ENCODE data around the gene CXCR5.

Gene CXCR5

DNA sequence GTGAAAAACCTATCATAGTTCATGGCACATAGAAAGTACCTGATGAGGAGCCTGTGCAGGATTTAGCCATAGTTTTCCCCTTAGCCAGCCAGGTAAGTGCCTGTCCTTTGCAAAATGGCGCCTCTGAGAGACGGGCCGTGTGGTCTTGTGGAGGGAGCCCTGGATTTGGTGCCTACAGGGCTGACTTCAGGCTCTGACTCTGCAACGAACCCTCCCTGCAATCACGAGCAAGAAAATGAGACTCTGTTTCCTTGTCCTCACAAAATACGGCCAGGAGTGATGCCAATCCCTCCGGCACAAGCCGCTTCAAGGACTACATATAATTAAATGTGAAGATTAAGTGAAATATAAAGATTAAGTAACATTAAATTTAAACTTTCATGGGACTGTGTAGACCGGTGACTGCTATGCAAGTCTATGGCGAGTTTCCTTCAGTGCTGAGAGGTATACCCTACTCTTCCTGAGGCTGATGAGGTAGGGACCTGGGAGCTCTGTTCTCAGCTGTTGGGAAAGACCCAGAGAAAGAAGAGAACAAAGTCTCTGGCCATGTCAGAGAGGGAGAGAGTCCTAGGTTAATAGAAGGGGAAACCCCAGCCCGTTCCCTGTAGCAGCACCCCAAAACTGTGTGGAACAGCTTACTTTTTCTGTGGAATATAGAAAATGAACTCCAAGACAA lies 6.1 kb upstream of the CXCR5 start:
- no peak for DNase-seq

DNA sequence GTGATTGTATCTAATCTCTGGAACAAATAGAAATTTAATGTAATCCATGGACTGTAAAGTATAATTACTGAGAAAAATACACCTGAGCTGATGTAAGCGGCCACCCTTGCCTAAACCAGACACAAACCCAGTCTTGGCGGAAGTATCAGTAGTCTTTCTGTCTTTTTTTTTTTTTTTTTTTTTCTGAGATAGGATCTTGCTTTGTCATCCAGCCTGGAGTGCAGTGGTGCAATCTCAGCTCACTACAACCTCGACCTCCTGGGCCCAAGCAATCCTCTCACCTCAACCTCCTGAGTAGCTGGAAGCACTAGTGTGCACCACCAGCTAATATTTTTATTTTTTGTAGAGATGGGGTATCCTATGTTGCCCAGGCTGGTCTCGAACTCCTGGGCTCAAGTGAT lies 5.5 kb upstream of the CXCR5 start:
- no peak for DNase-seq

DNA sequence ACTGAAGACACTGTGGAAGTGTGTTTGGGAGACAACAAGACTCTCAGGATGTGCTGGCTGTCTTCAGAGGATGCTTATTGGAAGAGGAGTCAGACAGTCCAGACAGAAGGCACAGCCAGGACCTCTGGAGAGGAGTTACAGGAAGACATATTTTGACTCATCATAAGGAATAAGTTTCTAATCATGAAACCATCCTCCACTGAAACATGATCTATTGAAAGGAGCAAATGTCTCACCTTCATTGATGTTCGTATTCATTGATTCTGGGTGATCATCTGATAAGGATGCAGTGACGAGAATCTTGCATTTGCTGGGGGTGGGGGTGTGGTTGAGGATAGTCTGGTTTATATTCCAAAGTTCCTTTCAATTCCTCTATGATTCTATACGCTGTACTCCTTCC lies 2.5 kb upstream of the CXCR5 start:
- no peak for DNase-seq

DNA sequence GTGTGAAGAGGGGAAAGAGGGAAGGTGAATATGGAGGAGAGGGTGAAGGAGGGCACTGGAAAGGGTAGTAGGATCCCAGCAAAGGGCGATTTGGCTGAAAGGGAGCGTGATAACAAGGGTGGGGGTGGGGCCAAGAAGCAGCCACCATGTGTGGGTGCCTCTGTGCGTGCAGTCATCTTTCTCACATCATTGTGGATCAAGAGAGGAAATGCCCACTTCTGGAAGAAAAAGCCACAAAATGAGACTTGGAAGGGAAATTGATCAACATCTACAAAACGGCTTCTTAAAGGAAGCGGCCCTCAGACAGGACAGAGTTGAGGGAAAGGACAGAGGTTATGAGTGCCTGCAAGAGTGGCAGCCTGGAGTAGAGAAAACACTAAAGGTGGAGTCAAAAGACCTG lies 1.2 kb upstream of the CXCR5 start:
- DNase-seq: no peak

DNA sequence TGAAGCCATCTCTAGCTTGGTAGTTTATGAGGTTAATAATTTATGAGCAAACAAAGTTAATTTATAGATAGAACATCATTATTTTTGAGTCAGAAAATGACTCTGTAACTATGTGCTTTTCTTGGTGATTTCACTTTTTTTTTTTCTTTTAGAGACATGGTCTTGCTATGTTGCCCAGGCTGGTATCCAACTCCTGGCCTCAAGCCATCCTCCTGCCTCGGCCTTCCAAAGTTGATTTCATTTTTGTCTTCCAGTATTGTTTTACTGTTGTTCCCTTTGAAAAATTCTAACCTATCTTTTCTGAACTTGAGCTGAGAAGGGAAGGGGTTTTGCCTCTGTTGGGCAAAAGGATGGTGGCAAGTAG lies 706 bp upstream of the CXCR5 start:
- DNase-seq: no peak

DNA sequence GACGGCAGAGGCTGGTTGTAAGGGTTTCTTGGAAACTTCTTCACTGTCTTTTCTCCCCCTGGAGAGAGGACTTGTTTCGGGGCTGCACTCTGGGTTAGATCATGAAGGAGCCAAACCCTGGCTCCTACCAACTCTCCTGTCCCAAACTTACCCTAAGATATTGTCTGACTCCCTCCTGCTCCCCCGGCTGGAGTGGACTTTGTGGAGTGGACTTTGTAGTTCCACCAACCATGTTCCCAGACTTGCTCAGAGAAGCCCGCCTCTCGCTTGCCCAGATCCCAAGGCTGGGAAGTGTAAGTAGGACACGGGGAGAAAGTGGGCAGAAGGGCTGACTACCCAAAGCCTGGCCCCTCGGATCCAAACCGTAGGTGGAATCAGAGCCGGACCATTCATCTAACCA lies 1.2 kb downstream of the CXCR5 start:
- DNase-seq: no peak

DNA sequence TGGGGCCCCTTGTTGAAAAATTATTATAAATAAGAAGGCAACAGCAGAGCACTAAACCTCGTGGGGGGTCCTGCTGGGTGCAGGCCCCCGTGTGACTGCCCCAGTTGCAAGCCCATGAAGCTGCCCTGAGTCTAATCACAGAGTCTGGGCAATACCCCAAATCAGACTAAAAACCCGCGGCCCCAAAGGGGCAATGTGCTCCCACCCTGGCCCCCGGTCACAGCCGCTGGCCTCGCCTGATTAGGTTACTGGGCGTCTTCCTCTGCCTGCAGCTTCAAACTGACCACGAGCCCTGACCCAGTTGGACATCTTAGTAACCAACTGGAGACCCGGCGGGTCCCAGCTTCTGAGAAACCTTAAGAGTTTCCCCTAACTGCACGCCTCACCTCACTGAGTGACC lies 1.6 kb downstream of the CXCR5 start:
- no peak for DNase-seq

DNA sequence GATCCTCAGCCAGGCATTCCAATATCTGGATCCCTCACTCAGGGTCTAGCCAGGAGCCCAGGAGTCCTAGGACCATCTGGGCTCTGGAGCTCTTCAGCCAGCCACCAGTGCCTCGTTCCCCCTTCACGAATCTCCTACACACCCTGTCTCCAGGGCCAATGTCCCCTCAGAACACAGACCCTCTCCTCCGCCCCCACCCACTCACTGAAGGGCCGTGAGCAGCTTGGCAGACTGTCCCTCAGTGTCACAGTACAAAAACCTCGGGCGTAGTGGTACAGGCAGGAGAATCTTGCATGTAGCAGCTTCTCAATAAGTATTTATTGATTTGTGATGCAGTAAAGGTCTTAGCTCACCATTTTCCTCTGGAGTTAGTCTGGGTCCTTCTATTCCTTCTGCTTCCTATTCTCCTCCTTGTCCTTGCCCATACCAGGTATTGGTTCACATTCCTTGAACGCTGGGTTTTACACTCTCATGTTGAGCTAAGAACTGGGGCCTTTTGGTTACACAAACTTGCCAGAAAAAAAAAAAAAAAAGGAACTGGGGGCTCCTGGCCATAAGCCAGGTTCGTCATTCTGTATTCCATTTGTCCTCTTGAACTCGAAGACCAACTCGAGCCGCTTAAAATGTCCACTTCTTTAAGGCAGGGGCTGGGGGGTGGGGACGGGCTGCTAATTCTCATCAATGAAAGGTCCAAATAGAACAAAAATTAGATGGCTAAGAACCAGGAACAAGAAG lies 2.3 kb downstream of the CXCR5 start:
- no peak for DNase-seq

DNA sequence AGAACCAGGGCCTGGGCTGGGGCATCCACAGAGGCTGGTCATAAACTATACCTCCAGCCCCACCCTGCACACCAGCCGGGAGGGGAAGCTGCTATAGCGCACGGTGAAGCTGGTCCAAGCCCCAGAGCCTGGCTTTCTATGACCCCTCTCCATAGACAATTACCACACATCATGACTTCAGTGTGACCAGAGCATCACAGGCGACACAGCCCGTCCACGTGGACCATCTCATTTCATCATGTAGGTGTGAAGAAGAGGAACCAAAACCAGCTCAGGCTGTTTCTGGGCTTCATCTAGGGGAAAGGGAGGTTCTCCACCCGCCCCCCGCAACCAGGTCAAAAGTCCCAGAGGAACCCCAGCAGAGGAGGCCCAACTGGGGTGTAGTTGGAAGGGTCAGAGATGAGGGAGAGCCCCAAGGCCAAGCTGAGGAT lies 3.0 kb downstream of the CXCR5 start:
- no peak for DNase-seq

DNA sequence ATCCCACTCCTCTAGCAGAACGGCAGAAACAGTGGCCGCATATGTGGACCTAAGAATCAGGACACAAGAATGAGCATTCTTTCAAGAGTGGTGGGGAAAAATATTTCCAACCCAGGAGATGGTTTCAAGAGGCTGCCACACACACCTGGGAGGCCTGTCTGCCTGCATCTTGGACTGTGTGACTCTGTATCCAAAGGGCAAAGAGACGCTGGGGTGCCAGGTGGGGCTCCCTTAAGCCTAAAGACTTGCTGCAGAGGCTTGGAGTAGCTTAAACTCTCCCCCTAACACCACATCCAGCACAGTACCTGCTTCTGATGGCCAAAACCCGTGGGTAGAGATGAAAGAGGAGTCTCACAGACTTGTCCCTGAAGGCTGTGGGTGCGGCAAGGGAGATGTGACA lies 3.5 kb downstream of the CXCR5 start:
- DNase-seq: no peak

DNA sequence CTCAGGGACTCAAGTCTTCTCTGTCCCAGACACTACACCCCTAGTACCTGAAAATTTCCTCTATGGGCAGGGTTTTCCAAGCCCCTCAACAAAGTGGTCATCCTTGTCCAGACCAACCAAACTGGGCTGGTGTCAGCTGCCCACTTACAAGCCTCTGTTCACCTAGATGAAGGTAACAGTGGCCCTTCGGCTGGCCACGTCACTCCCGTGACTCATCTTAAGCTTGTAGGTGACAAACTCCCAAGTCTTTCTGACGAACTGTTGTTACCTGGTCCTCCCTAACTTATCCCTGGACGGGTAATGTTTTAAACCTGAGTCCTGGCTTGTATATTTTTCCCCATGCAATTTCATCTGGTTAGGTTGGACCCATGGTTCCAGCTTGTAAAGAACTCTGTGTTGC lies 4.7 kb downstream of the CXCR5 start:
- DNase-seq: no peak

DNA sequence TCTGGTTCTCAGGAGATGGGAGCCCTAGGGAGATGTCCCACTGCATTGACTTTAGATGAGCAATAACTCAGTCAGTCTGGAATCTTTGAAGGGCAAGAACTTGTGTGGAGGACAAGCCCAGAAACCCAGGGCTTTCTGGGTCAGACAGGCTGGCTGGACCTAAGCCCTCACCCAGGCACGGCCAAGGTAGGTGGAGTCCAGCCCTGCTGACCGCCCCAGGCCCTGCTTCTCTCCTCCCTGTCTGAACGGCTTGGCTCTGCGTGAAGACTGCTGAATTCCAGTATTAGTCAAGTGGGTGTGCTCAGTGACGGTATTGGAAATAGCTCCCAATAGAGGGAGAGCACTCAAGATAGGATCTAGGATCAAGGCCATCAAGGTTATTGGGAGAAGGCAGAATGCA lies 6.1 kb downstream of the CXCR5 start:
- no peak for DNase-seq

DNA sequence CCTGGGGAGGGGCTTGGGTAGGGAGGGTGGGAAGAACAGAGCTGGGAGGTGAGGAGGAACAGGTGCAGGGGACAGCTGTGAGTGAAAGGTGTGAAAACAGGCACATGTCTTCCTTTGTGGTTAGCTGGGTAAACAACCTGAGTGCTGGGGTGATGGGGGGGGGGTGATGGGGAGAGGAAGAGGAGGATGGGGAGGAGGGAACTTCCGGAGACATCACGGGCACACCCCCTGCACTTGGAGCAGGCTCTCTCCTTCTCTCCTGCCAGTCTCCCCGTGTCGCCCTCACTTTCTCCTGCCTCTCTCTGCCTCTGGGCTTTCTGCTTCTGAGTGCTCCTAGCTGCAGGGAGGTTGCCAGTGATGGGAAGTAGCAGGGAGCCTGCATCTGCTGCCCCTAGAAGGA lies 8.8 kb downstream of the CXCR5 start:
- DNase-seq: peak; percentile 24 to 36

DNA sequence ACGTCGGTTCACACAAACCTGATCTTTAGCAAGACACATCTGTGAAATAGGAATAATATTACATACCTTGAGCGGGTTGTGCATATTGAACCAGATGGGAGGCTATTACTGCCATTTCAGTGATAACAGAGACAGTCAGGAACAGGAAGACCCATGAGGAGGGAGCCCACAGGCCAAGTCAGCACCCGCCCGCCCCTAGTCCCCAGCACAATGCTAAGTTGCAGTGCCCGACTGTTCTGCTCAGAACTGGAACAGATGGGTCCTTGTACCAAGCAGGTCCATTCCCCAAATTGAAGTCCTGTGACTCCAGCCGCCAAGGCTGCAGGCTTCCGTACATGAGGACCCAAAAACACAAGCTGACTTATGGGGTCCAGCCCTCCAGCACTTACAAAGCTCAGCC lies 9.3 kb downstream of the CXCR5 start:
- no peak for DNase-seq

DNA sequence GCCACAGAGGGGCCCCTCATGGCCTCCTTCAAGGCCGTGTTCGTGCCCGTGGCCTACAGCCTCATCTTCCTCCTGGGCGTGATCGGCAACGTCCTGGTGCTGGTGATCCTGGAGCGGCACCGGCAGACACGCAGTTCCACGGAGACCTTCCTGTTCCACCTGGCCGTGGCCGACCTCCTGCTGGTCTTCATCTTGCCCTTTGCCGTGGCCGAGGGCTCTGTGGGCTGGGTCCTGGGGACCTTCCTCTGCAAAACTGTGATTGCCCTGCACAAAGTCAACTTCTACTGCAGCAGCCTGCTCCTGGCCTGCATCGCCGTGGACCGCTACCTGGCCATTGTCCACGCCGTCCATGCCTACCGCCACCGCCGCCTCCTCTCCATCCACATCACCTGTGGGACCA lies 10.0 kb downstream of the CXCR5 start:
- no peak for DNase-seq

DNA sequence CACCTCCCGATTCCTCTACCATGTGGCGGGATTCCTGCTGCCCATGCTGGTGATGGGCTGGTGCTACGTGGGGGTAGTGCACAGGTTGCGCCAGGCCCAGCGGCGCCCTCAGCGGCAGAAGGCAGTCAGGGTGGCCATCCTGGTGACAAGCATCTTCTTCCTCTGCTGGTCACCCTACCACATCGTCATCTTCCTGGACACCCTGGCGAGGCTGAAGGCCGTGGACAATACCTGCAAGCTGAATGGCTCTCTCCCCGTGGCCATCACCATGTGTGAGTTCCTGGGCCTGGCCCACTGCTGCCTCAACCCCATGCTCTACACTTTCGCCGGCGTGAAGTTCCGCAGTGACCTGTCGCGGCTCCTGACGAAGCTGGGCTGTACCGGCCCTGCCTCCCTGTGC lies 10.5 kb downstream of the CXCR5 start:
- no peak for DNase-seq

DNA sequence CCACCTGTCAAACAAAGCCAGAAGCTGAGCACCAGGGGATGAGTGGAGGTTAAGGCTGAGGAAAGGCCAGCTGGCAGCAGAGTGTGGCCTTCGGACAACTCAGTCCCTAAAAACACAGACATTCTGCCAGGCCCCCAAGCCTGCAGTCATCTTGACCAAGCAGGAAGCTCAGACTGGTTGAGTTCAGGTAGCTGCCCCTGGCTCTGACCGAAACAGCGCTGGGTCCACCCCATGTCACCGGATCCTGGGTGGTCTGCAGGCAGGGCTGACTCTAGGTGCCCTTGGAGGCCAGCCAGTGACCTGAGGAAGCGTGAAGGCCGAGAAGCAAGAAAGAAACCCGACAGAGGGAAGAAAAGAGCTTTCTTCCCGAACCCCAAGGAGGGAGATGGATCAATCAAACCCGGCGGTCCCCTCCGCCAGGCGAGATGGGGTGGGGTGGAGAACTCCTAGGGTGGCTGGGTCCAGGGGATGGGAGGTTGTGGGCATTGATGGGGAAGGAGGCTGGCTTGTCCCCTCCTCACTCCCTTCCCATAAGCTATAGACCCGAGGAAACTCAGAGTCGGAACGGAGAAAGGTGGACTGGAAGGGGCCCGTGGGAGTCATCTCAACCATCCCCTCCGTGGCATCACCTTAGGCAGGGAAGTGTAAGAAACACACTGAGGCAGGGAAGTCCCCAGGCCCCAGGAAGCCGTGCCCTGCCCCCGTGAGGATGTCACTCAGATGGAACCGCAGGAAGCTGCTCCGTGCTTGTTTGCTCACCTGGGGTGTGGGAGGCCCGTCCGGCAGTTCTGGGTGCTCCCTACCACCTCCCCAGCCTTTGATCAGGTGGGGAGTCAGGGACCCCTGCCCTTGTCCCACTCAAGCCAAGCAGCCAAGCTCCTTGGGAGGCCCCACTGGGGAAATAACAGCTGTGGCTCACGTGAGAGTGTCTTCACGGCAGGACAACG lies 11.7 kb downstream of the CXCR5 start:
- DNase-seq: peak in 1 of 2 experiments; percentile 19

DNA sequence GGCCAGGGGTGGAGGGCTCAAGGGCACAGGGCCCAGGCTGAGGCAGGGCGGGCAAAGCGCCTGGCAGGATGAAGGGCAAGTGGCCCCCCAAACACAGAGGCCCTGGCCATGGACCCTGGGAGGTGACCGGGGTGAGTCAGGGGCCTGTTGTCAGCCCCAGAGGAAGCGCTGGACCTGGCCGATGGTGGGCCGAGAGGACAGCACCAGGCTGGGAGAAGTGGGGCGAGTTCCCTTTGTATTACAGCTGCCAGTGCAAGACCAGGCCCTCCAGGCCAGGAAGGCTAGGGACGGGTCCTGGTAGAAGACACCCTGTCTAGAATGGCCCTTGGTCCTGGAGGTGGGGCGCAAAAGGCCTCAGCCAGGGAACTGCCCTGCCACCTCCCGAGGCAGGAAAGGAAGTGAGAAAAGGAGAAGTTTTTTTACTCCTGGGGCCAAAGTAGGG lies 12.8 kb downstream of the CXCR5 start:
- no peak for DNase-seq

DNA sequence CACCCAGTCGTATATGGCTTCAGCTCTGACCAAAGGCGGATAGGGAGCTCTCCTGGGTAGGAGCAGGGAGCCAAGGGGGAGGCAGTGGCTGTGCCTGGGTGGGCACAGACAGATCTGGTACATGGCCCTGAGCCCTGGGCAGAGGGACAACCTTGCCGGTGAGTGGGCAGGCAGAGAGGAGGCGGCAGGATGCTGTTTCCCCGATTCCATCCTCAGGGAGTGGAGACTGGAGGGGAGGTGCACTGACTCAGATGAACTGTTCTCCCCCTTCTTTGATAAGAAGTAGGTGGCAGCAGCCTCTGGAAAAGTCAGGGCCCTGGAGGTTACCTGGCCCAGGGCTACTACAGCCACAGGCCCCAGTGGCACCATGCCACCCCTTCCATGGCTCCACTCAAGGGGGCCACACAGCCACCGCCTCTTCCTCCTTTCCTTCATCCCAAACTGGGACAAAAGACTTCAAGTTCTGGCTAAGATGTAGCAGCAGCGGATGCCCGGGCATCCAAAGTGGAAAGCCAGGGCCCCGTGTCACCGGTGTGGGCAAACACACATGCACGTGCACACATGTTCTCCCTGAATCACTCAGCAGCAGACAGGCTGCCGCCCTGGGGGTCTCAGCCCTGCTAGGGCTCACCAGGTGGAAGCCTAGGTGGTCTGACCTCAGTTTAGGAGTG lies 13.4 kb downstream of the CXCR5 start:
- DNase-seq: no peak

DNA sequence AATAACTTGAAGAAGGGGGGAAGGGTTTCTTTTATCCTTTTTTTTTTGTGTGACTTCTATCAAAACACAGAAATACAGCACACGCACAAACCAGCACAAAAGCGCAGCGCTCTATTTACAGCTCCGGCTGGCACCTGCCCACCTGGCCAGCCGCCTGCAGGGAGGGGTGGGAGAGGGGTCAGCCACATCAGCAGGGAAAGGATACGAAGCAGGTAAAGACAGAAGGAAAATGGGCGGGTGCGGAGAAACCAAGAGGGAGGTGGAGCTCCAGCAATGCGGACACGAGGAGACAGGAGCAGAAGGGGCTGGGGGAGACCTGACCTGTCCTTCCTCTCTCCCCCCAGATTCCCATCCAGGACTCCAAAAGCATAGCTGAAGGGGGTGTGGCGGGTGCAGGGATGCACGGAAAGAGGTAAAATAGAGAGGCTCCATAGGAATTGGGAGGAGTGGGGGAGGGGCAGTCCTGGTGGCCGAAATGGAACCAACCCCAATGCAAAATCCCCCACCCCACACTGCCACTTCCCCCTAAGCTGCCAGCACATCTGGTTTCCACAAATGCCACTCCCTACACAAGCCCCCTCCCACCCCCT lies 14.1 kb downstream of the CXCR5 start:
- DNase-seq: no peak

DNA sequence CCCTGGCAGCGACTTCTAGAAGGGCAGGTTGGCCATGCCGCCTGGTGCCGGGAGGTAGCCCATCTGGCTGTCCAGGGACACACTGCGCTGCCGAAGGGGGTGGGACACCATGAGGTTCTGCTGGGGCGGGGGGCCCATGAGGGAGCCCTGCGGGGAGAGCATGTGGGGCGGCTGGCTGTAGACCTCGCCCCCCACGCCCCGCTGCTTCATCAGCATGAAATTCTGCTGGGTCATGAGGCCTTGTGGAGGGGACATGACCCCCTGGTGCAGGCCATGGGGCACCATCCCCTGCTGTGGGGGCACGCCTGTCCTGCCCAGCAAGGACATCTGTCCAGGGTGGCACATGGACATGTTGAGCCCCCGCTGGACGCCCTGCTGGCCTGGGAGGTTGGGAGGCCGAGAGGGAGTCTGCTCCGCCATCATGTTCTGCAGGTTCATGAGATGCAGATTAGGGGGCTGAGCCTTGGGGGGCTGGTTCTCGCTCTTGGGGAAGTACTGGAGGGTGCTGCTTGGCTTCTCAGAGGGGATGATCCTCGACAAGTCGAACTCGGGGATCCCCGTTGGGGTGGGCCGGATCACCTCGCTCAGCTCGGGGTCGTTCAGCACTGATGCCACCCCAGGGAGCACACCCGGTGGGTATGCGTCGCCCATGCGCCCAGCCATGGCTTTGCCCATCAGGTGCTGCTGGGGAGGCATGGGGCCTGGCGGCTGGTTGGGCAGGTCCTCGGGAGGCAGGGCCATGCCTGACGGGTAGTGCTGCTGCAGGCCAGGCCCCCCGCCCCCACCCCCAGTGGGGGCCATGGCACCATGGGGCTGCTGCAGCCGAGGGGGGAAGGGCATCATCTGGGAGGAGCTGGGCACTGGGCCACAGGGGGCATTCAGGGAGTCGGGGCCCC lies 15.0 kb downstream of the CXCR5 start:
- DNase-seq: no peak

DNA sequence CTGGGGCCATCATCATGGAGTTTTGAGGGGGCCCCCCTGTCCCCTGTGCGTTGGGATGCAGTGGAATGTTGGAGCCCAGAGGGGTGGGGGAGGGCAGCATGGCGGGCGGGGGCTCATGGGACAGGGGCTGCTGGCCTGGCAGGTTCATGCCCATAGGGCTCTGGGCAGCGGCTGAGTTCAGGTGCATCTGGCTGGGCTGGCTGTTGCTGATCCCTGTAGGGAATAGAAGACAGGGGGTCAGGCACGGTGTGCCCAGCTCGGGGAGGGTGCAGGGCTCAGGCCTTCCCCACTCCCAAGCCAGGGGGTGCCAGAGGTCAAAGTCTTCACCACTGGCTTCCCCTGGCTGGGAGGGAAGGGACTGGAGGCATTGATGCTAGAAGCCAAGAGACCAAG lies 15.6 kb downstream of the CXCR5 start:
- no peak for DNase-seq

Measured in SHP77 (cell line).